K562 (cell line): ENCODE data around the gene B3GALT6. TPM values are rescaled to one million over a fixed set of nuclear protein-coding genes. Genes with fewer than 3 reads are reported as not detected.

Source experiments
- ESRRB ChIP-seq: fragments of 250-450 bp; sonication (Bioruptor Pico); IDR thresholded peaks from 2 replicates; pipeline ENCODE4 v1.5.0; 2020; ENCODE audit warnings: mild to moderate bottlenecking, moderate library complexity, borderline replicate concordance
- FIP1L1 ChIP-seq: fragments of 200-400 bp; formaldehyde crosslinking; IDR thresholded peaks from 2 replicates; pipeline ENCODE4 v1.6.1; 2018; ENCODE audit warnings: mild to moderate bottlenecking, low read depth, low read length; ENCODE audit not compliant: poor library complexity, severe bottlenecking
- GTF3C2 ChIP-seq: IDR thresholded peaks from 3 replicates; pipeline ENCODE4 v1.6.1; 2011; ENCODE audit warnings: borderline replicate concordance, mild to moderate bottlenecking, moderate library complexity; ENCODE audit not compliant: insufficient read length; ENCODE audit errors: extremely low read depth
- PHB ChIP-seq: fragments of 250-450 bp; sonication (Bioruptor Pico); IDR thresholded peaks from 2 replicates; pipeline ENCODE4 v1.5.0; 2021
- RB1 ChIP-seq: fragments of 450-650 bp; IDR thresholded peaks from 2 replicates; pipeline ENCODE4 v1.6.1; 2017; ENCODE audit warnings: low read depth, mild to moderate bottlenecking
- UBTF ChIP-seq, 2 experiments: IDR thresholded peaks; 2 replicates each; pipeline ENCODE4 v1.6.1; 2012; ENCODE audit warnings: improper control_type of control experiment in 2 of 2, low read depth in 2 of 2, low read length in 2 of 2, borderline replicate concordance in 1 of 2
- XRCC3 ChIP-seq: fragments of 450-650 bp; IDR thresholded peaks from 2 replicates; pipeline ENCODE4 v1.6.1; 2017; ENCODE audit warnings: mild to moderate bottlenecking, moderate library complexity
- ZNF561 ChIP-seq: fragments of 450-650 bp; formaldehyde crosslinking; conservative IDR thresholded peaks from 2 replicates; pipeline ENCODE4 v1.4.0; 2020; ENCODE audit warnings: mild to moderate bottlenecking, moderate library complexity
- ZNF740 ChIP-seq, 3 experiments: fragments of 200-800 bp in 1 of 3; sonication (Bioruptor generic) in 1 of 3; sonication (generic) in 1 of 3; formaldehyde crosslinking in 1 of 3; IDR thresholded peaks; 2 replicates each; pipeline versions ENCODE4 v1.6.1 to v1.8.0; 2016 to 2022; ENCODE audit warnings: mild to moderate bottlenecking in 2 of 3, missing compliant biosample characterization in 2 of 3, missing genetic modification characterization in 2 of 3, missing genetic modification reagents in 1 of 3
- polyA plus RNA-seq, 8 experiments: library from polyadenylated mRNA; depleted of rRNA in 4 of 8; stranded (reverse) in 5 of 8; unstranded in 3 of 8; fragments of >200 nt; fragmentation: Nextera tagmentation in 2 of 8; fragmentation: Illumina TruSeq in 1 of 8; extraction: Ambion mirVana in 2 of 8; extraction: Trizol in 1 of 8; gene quantifications; 2 replicates each; pipeline versions ENCODE4 v1.2.1 to v1.2.3, GENCODE V29; 2011 to 2014; ENCODE audit warnings: inconsistent platforms in 1 of 8, missing spikeins in 1 of 8
- total RNA-seq, 7 experiments: library from RNA; depleted of rRNA in 6 of 7; stranded (reverse); fragments of >200 nt in 6 of 7; fragmentation: Illumina TruSeq in 2 of 7; extraction: Trizol in 2 of 7; gene quantifications; 2 replicates each; pipeline versions ENCODE4 v1.2.1 to v1.2.3, GENCODE V29; 2011 to 2021; ENCODE audit warnings: low replicate concordance in 1 of 7

The B3GALT6 gene
- total and polyA plus RNA-seq, 9 of the 15 experiments (the other 6 are each of a cell fraction or from before 2014, with no cell fraction given): 0.68 to 29.8 (median 9.9) TPM

- TF ChIP-seq ZNF740 (CRISPR knock-in tag; IDR thresholded peaks at IDR 0.05) (no peak), ZNF740 (tag; IDR thresholded peaks at IDR 0.05) (no peak), UBTF (IDR thresholded peaks at IDR 0.05; ENCODE audit: borderline replicate concordance in 1 of 2, low read depth in 2 of 2, low read length in 2 of 2) (peak; percentile 83 to 86; a peak in 3 of 4 replicates), RB1 (0 out of 2 replicates have a peak, but pooled peaks have one; percentile 18), GTF3C2 (no peak), ZNF561 (no peak), FIP1L1 (no peak), PHB (CRISPR knock-in tag) (no peak), XRCC3 (no peak), ESRRB (no peak)
- TF ChIP-seq, all 486 proteins: peak for 19
Observed at GRCh38 chr1:1203561-1204424, 28.2 kb upstream of the B3GALT6 start (continued).
